Transverse colon (tissue), 4 donors: Measurements from ENCODE around the gene EYS. TPM values are rescaled to one million over a fixed set of nuclear protein-coding genes. Genes with fewer than 3 reads are reported as not detected.
"Not testable (repeated sequence)": the region's sequence is repeated elsewhere in the genome, so short reads cannot be mapped to it uniquely, and the experiment has no call there.

Experiments
- DNase-seq: peaks from one replicate; pipeline ENCODE4 v3.0.0-alpha.2; 2019
- H3K27ac ChIP-seq, 4 donors: fragments of 200-600 bp; sonication (generic); 2 replicates each; pipeline ENCODE4 v1.5.1; 2016 to 2018; ENCODE audit warnings: inconsistent platforms in 4 of 4
- H3K27me3 ChIP-seq: fragments of 200-600 bp; sonication (generic); 2 replicates; pipeline ENCODE4 v1.5.1; 2017; ENCODE audit warnings: inconsistent platforms
- H3K36me3 ChIP-seq, 4 donors: fragments of 200-600 bp; sonication (generic); 2 replicates each; pipeline ENCODE4 v1.5.1; 2017 to 2019; ENCODE audit warnings: inconsistent platforms in 4 of 4
- H3K4me1 ChIP-seq, 4 donors: fragments of 200-600 bp; sonication (generic); 2 replicates each; pipeline ENCODE4 v1.5.1; 2017 to 2020; ENCODE audit warnings: inconsistent platforms in 4 of 4
- H3K4me3 ChIP-seq, 4 donors: fragments of 200-600 bp; sonication (generic); 1 replicate in 1 of 4; 2 replicates in 3 of 4; pipeline versions ENCODE4 v1.5.1 to v1.6.1; 2017 to 2019; ENCODE audit warnings: inconsistent platforms in 4 of 4
- H3K9me3 ChIP-seq, 2 donors: fragments of 200-600 bp; sonication (generic); 2 replicates each; pipeline ENCODE4 v1.5.1; 2017 to 2019; ENCODE audit warnings: inconsistent platforms in 2 of 2
- CTCF ChIP-seq, 5 experiments: fragments of 200-600 bp in 3 of 5; fragments of 450-650 bp in 2 of 5; sonication (generic) in 3 of 5; IDR thresholded peaks; 1 replicate in 2 of 5; 2 replicates in 3 of 5; pipeline ENCODE4 v1.5.1; 2016 to 2017; ENCODE audit warnings: antibody characterized with exemption in 5 of 5, inconsistent platforms in 3 of 5, mild to moderate bottlenecking in 2 of 5, moderate library complexity in 1 of 5
- EP300 ChIP-seq: sonication (generic); formaldehyde crosslinking; IDR thresholded peaks from one replicate; pipeline ENCODE4 v1.6.1; 2017; ENCODE audit warnings: antibody characterized with exemption, low read depth
- POLR2A ChIP-seq: fragments of 450-650 bp; IDR thresholded peaks from one replicate; pipeline ENCODE4 v1.6.1; 2016; ENCODE audit warnings: antibody characterized with exemption, mild to moderate bottlenecking, moderate library complexity
- POLR2AphosphoS5 ChIP-seq, 3 donors: sonication (generic); formaldehyde crosslinking; IDR thresholded peaks; one replicate each; pipeline ENCODE4 v1.6.1; 2016; ENCODE audit warnings: antibody characterized with exemption in 3 of 3
- whole genome bisulfite sequencing, 2 donors: methylation state at CpG; one replicate each; pipeline ENCODE4 v1.1.5; 2018; ENCODE audit warnings: low coverage in 1 of 2; 5-methylcytosine and 5-hydroxymethylcytosine counted together
- in situ Hi-C, 4 donors: fragments of 200-750 bp; cut with MboI; loops; one replicate each; pipeline versions ENCODE4 v1.15.0 to v1.15.1; 2017; ENCODE audit warnings: low sequenced_read_pairs in 3 of 4, low pct_ligation_motif_present in 1 of 4, low pct_unique_long_range_greater_than_20kb in 1 of 4
- intact Hi-C: fragments of 100-400 bp; cut with DNase I; formaldehyde crosslinking; loops from one replicate; pipeline ENCODE4 v1.15.1; 2023; ENCODE audit warnings: low total_unique reads
- total RNA-seq, 4 donors: library from RNA; depleted of rRNA; stranded (reverse); fragments of >200 nt; gene quantifications; one replicate each; pipeline ENCODE4 v1.1.0, GENCODE V29; 2016

EYS gene
- total RNA-seq, 4 donors from 2014 or later, result 0.41 TPM; not detected in 3

DNA sequence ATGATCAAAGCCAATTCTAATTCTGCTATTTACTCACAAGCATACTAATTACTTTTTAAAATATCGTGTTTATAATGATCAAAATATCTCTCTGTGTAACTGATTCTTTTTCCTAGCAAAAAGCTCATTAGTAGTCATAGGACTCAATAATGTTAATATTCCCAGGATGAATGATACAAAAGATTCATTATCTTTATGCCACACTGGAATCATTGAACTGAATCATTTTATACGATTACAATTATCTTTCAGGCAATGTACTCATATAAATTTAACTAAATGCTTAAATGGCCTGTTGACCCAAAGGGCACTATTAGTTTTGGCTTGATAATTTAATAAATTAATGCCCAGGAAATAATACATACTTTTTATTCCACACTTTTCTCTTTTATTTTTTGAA lies 96.3 kb downstream of the EYS start:
- Histone ChIP-seq H3K36me3 (no peaks in the 10 kb centered on the region), H3K27ac (no peak overlapping the region), H3K27me3 (no peaks in the 10 kb centered on the region), H3K4me1 (no peaks in the 10 kb centered on the region), H3K4me3 (no peak overlapping the region), H3K9me3 (no peaks in the 10 kb centered on the region)
- TF ChIP-seq CTCF (IDR thresholded peaks at IDR 0.05), result no peak
- TF ChIP-seq POLR2A, result no peak
- TF ChIP-seq EP300, result no peak
- no peak for TF ChIP-seq POLR2AphosphoS5 (IDR thresholded peaks at IDR 0.05)
- WGBS, 2 donors, result 74 to 94% methylated on average over 2 of the region's 2 CpGs
- no peak for DNase-seq
- intact Hi-C loops (no loop called here), in situ Hi-C loops (no loop called here)

DNA sequence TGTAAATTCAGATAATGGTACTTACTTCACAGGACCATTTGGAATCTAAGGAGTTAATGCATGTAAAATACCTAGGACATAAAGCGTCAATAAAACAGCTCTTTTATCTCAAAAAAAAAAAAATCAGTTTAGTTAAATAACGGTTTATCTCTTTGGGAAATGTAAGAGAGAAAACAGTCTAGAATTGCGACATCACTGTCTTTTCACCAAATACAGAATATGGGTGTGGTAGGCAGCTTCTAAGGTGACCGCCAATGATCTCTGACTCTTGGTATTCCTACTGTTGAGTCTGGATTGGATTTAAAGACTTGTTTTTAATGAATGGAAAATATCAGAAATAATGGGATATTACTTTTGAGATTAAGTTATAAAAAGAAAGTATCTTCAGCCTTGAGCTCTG lies 111.5 kb downstream of the EYS start:
- no peak for DNase-seq
- TF ChIP-seq EP300 (no peak), POLR2A (no peak), CTCF (IDR thresholded peaks at IDR 0.05) (no peak), POLR2AphosphoS5 (IDR thresholded peaks at IDR 0.05) (no peak)
- Histone ChIP-seq H3K4me1 (no peaks in the 10 kb centered on the region), H3K27me3 (no peaks in the 10 kb centered on the region), H3K9me3 (no peaks in the 10 kb centered on the region), H3K4me3 (no peak overlapping the region), H3K36me3 (no peaks in the 10 kb centered on the region), H3K27ac (no peak overlapping the region)
- in situ Hi-C loops, result no loop called here
- 68 to 78% methylated on average over 4 of the region's 4 CpGs for WGBS, 2 donors
- intact Hi-C loops, result no loop called here

- Histone ChIP-seq H3K27me3 (no peaks in the 10 kb centered on the region), H3K4me1 (no peaks in the 10 kb centered on the region), H3K27ac (no peak overlapping the region), H3K9me3 (no peaks in the 10 kb centered on the region), H3K4me3 (no peak overlapping the region), H3K36me3 (no peaks in the 10 kb centered on the region)
- no peak for DNase-seq
- in situ Hi-C loops (no loop called here), intact Hi-C loops (no loop called here)
- WGBS, 2 donors, result 31% methylated on average over 1 of the region's 1 CpG; no CpG with 5 or more reads in 1 of the 2 donors
- TF ChIP-seq POLR2AphosphoS5 (IDR thresholded peaks at IDR 0.05) (no peak), POLR2A (no peak), CTCF (IDR thresholded peaks at IDR 0.05) (no peak), EP300 (no peak)
These were observed 136.7 kb downstream of the EYS start for GRCh38 chr6:65570340-65570739.

- no peaks in the 10 kb centered on the region for H3K4me1 ChIP-seq
- H3K36me3 ChIP-seq, result no peaks in the 10 kb centered on the region
- 70% methylated on average over 1 to 2 of the region's 2 CpGs for WGBS, 2 donors
- H3K4me3 ChIP-seq, result no peak overlapping the region
- intact Hi-C loops (no loop called here), in situ Hi-C loops (no loop called here)
- no peaks in the 10 kb centered on the region for H3K27me3 ChIP-seq
- TF ChIP-seq POLR2A (no peak), CTCF (IDR thresholded peaks at IDR 0.05) (no peak), POLR2AphosphoS5 (IDR thresholded peaks at IDR 0.05) (no peak), EP300 (no peak)
- DNase-seq, result no peak
- no peaks in the 10 kb centered on the region for H3K9me3 ChIP-seq
- H3K27ac ChIP-seq, result no peak overlapping the region
These were observed 137.5 kb downstream of the EYS start for GRCh38 chr6:65569505-65569904.

DNA sequence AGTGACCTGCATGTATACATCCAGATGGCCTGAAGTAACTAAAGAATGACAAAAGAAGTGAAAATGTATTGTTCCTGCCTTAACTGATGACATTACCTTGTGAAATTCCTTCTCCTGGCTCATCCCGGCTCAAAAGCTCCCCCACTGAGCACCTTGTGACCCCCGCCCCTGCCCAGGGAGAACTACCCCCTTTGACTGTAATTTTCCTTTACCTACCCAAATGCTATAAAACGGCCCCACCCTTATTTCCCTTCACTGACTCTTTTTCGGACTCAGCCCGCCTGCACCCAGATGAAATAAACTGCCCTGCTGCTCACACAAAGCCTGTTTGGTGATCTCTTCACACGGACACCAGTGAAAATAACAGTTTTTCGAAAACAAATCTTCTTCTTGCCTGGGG lies 138.0 kb downstream of the EYS start:
- H3K9me3 ChIP-seq, H3K4me1 ChIP-seq, H3K27ac ChIP-seq, H3K36me3 ChIP-seq, H3K4me3 ChIP-seq, H3K27me3 ChIP-seq, in situ Hi-C loops, intact Hi-C loops, DNase-seq: not testable (repeated sequence)
- WGBS, 2 donors, result 74 to 75% methylated on average over 6 to 7 of the region's 7 CpGs
